Neural cell (in vitro differentiated cells): ENCODE results near the gene VPS72. TPM values are rescaled to one million over a fixed set of nuclear protein-coding genes. Genes with fewer than 3 reads are reported as not detected.

Source experiments
- H2AFZ ChIP-seq: fragments of 200-600, 300-800 bp; sonication (generic), shearing (Covaris generic); 2 replicates; pipeline ENCODE4 v1.6.0; 2014; ENCODE audit warnings: low read depth, mild to moderate bottlenecking, antibody characterized with exemption, low read length, moderate library complexity
- H3F3A ChIP-seq: fragments of 200-600 bp; shearing (Covaris generic); 2 replicates; pipeline ENCODE4 v1.6.1; 2016; ENCODE audit warnings: mild to moderate bottlenecking, moderate library complexity, mixed read lengths, antibody characterized with exemption, low read length; ENCODE audit not compliant: insufficient read depth, poor library complexity, severe bottlenecking
- H3K27ac ChIP-seq: fragments of 200-600, 300-800 bp; sonication (generic), shearing (Covaris generic); 2 replicates; pipeline ENCODE4 v1.5.1; 2014; ENCODE audit warnings: mild to moderate bottlenecking, low read length, moderate library complexity
- H3K27me3 ChIP-seq: fragments of 300-800, 200-600 bp; sonication (generic), shearing (Covaris generic); 2 replicates; pipeline ENCODE4 v1.6.0; 2014; ENCODE audit warnings: mild to moderate bottlenecking, low read depth, low read length, moderate library complexity; ENCODE audit not compliant: insufficient read depth
- H3K36me3 ChIP-seq: fragments of 300-800, 200-600 bp; sonication (generic), shearing (Covaris generic); 2 replicates; pipeline ENCODE4 v1.5.1; 2014; ENCODE audit warnings: mild to moderate bottlenecking, antibody characterized with exemption, low read length, moderate library complexity; ENCODE audit not compliant: insufficient read depth
- H3K4me2 ChIP-seq: fragments of 300-800, 200-600 bp; sonication (generic), shearing (Covaris generic); 2 replicates; pipeline ENCODE4 v1.6.0; 2014; ENCODE audit warnings: mild to moderate bottlenecking, low read length
- H3K4me3 ChIP-seq: fragments of 300-800, 200-600 bp; sonication (generic), shearing (Covaris generic); 2 replicates; pipeline ENCODE4 v1.5.1; 2014; ENCODE audit warnings: mild to moderate bottlenecking, low read length, moderate library complexity
- H3K79me2 ChIP-seq: fragments of 200-600 bp; shearing (Covaris generic); replicated peaks from 2 replicates; pipeline ENCODE4 v1.6.0; 2014; ENCODE audit warnings: mild to moderate bottlenecking, low read length, moderate library complexity; ENCODE audit not compliant: insufficient read depth
- H3K9ac ChIP-seq: fragments of 300-800, 200-600 bp; sonication (generic), shearing (Covaris generic); 2 replicates; pipeline ENCODE4 v1.6.1; 2016; ENCODE audit warnings: mild to moderate bottlenecking, low read length, mixed read lengths
- H3K9me2 ChIP-seq: fragments of 200-600 bp; shearing (Covaris generic); 2 replicates; pipeline ENCODE4 v1.6.1; 2016; ENCODE audit warnings: mild to moderate bottlenecking, low read length, mixed read lengths; ENCODE audit not compliant: insufficient read depth
- H3K9me3 ChIP-seq: fragments of 200-600, 300-800 bp; sonication (generic), shearing (Covaris generic); 2 replicates; pipeline ENCODE4 v1.6.1; 2016; ENCODE audit warnings: mild to moderate bottlenecking, mixed run types, low read length, moderate library complexity, mixed read lengths
- H4K20me1 ChIP-seq: fragments of 200-600 bp; shearing (Covaris generic); 2 replicates; pipeline ENCODE4 v1.6.1; 2016; ENCODE audit warnings: mild to moderate bottlenecking, mixed run types; ENCODE audit not compliant: insufficient read depth
- CTCF ChIP-seq: fragments of 450-650 bp; IDR thresholded peaks from 2 replicates; pipeline ENCODE4 v1.5.1; 2014; ENCODE audit warnings: antibody characterized with exemption, mild to moderate bottlenecking, moderate library complexity; ENCODE audit not compliant: poor library complexity, severe bottlenecking
- EP300 ChIP-seq: fragments of 450-650 bp; conservative IDR thresholded peaks from 2 replicates; pipeline ENCODE4 v1.6.1; 2014; ENCODE audit warnings: antibody characterized with exemption, mild to moderate bottlenecking, moderate library complexity; ENCODE audit not compliant: poor library complexity, severe bottlenecking
- EZH2 ChIP-seq: fragments of 200-600, 300-800 bp; shearing (Covaris generic), sonication (generic); IDR thresholded peaks from 2 replicates; pipeline ENCODE4 v1.6.1; 2014; ENCODE audit warnings: antibody characterized with exemption, low read length, borderline replicate concordance, mild to moderate bottlenecking; ENCODE audit not compliant: insufficient read depth, poor library complexity, severe bottlenecking
- MXI1 ChIP-seq: fragments of 450-650 bp; conservative IDR thresholded peaks from 2 replicates; pipeline ENCODE4 v1.6.1; 2014; ENCODE audit warnings: antibody characterized with exemption, mild to moderate bottlenecking; ENCODE audit not compliant: poor library complexity, severe bottlenecking
- POLR2AphosphoS5 ChIP-seq: IDR thresholded peaks from 2 replicates; pipeline ENCODE4 v1.6.1; 2012
- RAD21 ChIP-seq: fragments of 450-650 bp; conservative IDR thresholded peaks from 2 replicates; pipeline ENCODE4 v1.6.1; 2014; ENCODE audit warnings: antibody characterized with exemption, mild to moderate bottlenecking, moderate library complexity
- REST ChIP-seq: IDR thresholded peaks from 2 replicates; pipeline ENCODE4 v1.6.1; 2012; ENCODE audit warnings: borderline replicate concordance
- SMC3 ChIP-seq: fragments of 450-650 bp; conservative IDR thresholded peaks from 2 replicates; pipeline ENCODE4 v1.6.1; 2014; ENCODE audit warnings: antibody characterized with exemption, mild to moderate bottlenecking, moderate library complexity; ENCODE audit not compliant: poor library complexity
- TAF1 ChIP-seq: IDR thresholded peaks from 2 replicates; pipeline ENCODE4 v1.6.1; 2012; ENCODE audit warnings: low read depth
- polyA plus RNA-seq: library from polyadenylated mRNA; depleted of rRNA; stranded (reverse); fragments of >200 nt; gene quantifications from 2 replicates; pipeline ENCODE4 v1.2.3, GENCODE V29; 2014

The VPS72 gene
- polyA plus RNA-seq, 1 donor from 2014 or later = 232 TPM

GRCh38 chr1:151146072-151146411 is 44.0 kb downstream of the VPS72 start:
- no peaks in the 10 kb centered on the region for H3F3A ChIP-seq
- TF ChIP-seq REST = no peak
- no peak for TF ChIP-seq CTCF
- no peak for TF ChIP-seq EP300
- no peak for TF ChIP-seq POLR2AphosphoS5
- TF ChIP-seq MXI1 = no peak
- TF ChIP-seq RAD21 = no peak
- TF ChIP-seq TAF1 = no peak
- TF ChIP-seq EZH2 = no peak
- TF ChIP-seq SMC3 = no peak
- no peaks in the 10 kb centered on the region for H3K9me3 ChIP-seq
- no peaks in the 10 kb centered on the region for H3K36me3 ChIP-seq
- H3K9ac ChIP-seq = peak overlapping the region; percentile 98
- no peaks in the 10 kb centered on the region for H3K27me3 ChIP-seq
- peak overlapping the region; percentile 87 for H3K4me2 ChIP-seq
- H3K4me3 ChIP-seq = peak overlapping the region; percentile 100
- H4K20me1 ChIP-seq = peaks cover 7% of the 10 kb centered on the region
- H2AFZ ChIP-seq = peak overlapping the region; percentile 51
- peaks cover 41% of the 10 kb centered on the region for H3K79me2 ChIP-seq
- H3K9me2 ChIP-seq = no peaks in the 10 kb centered on the region
- H3K27ac ChIP-seq = peak overlapping the region; percentile 87

- no peaks in the 10 kb centered on the region for H3K9me2 ChIP-seq
- no peaks in the 10 kb centered on the region for H3K9me3 ChIP-seq
- H3K79me2 ChIP-seq = peaks cover 41% of the 10 kb centered on the region
- H2AFZ ChIP-seq = peak overlapping the region; percentile 51
- H3K27me3 ChIP-seq = no peaks in the 10 kb centered on the region
- peak overlapping the region; percentile 98 for H3K9ac ChIP-seq
- no peak for TF ChIP-seq POLR2AphosphoS5
- peak; percentile 21 for TF ChIP-seq MXI1
- no peak for TF ChIP-seq SMC3
- no peak for TF ChIP-seq REST
- TF ChIP-seq TAF1 = no peak
- TF ChIP-seq EZH2 = no peak
- no peak for TF ChIP-seq CTCF
- no peak for TF ChIP-seq RAD21
- no peak for TF ChIP-seq EP300
- H3F3A ChIP-seq = no peaks in the 10 kb centered on the region
- peak overlapping the region; percentile 100 for H3K4me3 ChIP-seq
- H3K36me3 ChIP-seq = no peaks in the 10 kb centered on the region
- peak overlapping the region; percentile 87 for H3K27ac ChIP-seq
- peak overlapping the region; percentile 87 for H3K4me2 ChIP-seq
- H4K20me1 ChIP-seq = peaks cover 7% of the 10 kb centered on the region
These were observed 44.5 kb downstream of the VPS72 start for GRCh38 chr1:151145304-151146071.
